ENCODE measurements around the gene SFXN5.
"Not testable (repeated sequence)": the region's sequence is repeated elsewhere in the genome, so short reads cannot be mapped to it uniquely, and the experiment has no call there.

Gene SFXN5, protein sequence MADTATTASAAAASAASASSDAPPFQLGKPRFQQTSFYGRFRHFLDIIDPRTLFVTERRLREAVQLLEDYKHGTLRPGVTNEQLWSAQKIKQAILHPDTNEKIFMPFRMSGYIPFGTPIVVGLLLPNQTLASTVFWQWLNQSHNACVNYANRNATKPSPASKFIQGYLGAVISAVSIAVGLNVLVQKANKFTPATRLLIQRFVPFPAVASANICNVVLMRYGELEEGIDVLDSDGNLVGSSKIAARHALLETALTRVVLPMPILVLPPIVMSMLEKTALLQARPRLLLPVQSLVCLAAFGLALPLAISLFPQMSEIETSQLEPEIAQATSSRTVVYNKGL

DNA sequence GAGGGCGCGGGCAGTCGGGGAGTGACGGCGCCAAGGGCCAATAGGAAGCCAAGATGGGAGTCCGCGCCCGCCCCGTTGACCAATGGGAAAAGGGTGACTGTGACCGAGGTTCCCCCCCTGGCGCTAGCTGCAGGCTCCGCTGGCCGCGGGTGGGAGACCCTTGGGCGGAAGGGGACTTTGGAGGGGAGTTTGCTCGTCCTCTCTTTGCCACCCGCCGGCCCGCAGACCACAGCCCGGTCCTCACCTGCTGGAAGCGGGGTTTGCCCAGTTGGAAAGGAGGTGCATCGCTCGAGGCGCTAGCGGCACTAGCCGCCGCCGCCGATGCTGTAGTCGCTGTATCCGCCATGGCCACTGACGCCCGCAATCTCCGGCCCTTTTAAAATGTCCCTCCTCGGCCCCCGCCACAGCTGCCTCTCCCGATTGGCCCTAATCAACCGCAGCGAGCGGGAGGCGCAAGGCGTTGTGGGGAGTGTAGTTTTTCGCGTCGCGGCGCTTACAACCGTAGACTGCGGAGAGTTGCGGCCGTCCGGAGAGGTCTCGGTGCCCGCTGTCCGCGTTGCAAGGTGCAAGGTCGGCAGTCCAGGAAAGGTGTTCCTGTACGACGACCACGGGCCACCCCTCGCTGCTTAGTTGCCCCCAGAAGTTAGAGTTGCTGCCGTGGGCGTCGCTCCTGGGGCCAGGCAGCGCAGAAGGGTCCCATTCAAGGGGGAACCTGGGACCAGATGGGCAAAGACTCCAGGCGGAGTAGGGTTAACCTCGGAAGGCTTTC, at the start of gene SFXN5:
TSS of gene SFXN5 (minus strand) at position 353 of the 769 bp plus-strand sequence. CDS start at position 346, 7 bp downstream.
- peak; percentile 87 to 94 for DNase-seq

DNA sequence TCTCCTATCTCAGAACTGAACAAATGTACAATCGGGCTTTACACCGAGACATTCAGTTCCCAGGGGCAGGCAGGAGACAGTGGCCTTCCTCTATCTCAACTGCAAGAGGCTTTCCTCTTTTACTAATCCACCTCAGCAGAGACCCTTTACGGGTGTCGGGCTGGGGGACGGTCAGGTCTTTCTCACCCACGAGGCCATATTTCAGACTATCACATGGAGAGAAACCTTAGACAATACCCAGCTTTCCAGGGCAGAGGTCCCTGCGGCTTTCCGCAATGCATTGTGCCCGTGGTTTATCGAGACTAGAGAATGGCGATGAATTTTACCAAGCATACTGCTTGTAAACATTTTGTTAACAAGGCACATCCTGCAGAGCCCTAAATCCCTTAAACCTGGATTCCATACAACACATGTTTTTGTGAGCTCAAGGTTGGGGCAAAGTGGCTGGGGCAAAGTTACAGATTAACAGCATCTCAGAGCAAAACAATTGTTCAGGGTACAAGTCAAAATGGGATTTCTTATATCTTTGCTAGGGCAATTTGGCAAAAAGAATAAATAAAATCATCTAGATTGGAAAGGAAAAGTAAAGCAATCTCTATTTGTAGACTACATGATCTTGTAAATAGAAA, 48.2 kb upstream of the SFXN5 start:
- not testable (repeated sequence) for DNase-seq

DNA sequence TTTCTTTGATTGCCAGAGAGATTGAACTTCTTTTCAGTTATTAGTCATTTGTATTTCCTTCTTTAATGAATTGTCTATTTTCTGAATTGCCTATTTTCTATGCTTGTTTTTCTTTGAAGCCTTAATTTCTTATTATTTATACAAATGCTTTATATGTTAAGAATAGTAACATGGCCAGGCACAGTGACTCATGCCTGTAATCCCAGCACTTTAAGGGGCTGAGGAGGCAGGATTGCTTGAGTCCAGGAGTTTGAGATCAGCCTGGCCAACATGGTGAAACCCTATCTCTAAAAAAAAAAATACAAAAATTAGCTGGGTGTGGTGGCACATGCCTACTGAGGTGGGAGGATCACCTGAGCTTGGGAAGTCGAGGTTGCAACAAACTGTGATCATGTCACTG, 45.9 kb upstream of the SFXN5 start:
- no peak for DNase-seq

DNA sequence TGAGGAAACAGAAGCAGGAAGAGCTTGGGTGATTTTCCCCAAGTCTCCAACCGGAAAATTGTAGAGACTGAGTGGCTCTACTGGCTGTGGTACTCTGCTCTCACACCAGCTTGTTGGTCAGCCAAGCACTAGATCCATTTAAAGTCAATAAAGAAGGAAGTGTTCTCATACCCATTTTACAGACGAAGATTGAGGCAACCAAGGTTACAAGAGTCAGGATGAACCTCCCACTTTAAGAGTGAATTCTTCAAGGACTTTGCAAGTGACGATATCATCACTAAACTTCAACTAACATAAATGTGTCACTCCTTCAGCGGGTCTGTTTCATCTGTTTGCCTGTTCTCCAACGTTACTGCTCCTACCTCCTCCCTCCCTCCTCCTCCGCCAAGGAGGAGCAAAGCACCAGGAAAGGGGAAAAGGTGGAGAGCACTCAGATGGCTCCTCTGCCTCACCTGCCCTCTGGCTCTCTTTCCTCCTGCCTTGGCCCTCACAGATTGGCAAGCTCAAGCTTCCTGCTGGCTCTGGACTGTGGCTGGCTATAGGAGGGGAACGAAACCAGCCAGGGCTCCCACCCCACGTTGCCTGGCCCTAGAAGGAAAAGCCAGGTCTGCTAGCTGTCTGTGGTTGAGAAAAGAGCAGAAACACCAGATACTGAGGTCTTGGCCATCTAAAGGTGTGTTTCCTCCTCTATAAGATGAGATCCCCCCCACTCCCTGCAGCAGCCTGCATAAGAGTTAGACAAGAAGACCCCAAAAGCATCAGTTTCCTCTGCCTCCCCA, 44.9 kb upstream of the SFXN5 start:
- no peak for DNase-seq

DNA sequence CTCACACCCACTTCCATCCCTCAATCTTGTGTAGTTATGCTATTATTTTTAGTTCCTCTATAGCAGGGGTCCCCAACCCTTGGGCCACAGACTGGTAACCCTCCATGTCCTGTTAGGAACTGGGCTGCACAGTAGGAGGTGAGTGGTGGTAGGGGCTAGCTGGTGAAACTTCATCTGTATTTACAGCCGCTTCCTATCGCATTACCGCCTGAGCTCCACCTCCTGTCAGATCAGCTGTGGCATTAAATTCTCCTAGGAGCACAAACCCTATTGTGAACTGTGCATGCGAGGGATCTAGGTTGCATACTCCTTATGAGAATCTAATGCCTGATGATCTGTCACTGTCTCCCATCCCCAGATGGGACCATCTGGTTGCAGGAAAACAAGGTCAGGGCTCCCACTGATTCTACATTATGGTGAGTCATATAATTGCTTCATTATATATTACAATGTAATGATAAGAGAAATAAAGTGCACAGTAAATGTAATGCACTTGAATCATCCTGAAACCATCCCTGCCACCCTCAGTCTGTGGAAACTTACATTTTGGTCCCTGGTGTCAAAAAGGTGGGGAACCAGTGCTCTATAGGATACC, 42.9 kb upstream of the SFXN5 start:
- DNase-seq: no peak

DNA sequence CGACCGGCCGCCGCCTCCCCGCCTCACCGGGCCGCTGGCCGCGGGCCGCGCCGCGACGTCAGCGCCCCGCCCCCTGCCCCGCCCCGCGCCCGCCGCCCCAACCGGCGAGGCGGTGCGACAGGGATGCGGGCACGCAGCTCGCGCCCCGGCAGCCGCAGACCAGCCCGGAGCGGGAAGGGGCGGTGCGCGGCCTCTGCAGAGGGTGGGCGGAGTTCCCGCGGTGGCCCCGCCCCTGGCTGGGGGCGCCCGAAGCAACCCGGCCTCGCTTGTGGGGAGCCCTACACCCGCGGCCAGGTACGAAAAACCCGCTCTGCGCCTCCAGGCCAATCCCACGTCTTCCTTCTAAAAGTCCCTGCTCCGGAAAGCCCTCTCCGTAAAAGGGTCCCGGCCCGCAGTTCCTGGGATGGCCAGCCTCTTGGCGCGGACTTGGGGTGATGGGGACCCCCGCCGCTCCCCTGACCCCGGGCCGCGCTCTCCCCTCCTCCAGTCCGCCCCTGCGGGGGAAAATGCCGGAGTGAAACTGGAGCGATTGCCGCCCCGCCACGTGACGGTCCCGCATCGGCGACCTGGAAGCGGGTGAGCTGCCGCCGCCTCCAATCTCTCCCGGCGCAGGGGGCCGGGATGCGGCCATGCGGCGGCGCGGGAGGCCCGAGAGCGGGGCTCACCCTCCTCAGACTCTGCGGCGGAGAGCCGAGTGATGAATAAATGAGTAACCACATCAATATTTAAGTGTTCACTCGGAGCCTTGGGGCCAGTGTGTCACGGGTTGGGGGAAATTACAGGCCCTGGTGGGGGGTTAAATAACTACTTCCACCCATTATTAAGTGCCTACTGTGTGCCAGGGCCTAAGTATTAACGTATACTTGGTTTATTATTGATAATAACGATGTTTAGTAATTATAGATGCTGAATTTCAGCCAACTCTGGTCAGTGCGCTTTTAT, 41.7 kb upstream of the SFXN5 start, which contains the start of gene RAB11FIP5:
TSS of gene RAB11FIP5 (minus strand) at position 36 of the 942 bp plus-strand sequence. CDS start 171 bp downstream, outside the sequence.
- peak; percentile 68 to 75 for DNase-seq

DNA sequence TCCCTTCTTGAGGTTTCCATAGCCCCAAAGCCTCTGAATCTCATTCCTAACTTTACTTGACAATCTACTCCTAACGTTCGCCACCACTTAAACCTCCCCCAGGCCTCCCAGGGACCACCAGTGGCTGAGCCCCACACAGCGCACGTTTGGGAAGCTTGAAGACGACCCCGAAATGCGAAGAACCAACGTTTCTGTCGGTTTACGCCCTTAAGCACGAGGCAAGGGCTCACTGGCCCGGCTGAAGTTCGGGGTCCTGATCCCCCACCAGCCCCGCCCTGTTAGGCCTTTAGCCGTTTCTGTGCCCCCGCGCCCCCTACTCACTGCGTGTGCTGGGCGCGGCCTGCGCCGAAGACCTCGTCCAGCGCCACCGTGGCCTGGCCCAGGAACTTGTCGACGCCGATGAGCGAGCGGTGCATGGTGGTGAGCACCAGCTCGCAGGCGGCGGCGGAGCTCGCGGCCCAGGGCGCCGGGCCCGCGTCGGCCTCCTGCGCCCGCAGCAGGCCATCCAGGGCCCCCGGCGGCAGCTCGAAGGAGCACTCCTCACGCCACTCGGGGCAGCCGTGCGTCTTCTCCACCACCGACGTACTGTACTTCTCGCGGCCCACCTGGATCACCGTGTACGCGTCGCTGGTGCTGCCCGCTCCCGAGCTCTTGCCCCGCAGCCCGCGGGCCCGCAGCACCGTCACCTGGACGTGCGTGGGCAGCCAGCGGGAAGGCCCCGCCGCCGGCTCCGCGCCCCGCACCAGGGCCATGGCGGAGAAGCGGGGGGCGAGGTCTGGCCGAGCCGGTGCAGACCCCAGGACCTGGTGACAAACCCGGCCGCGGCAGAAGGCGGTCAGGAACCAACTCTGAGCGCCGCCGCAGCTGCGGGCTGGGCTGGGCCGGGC, 40.8 kb upstream of the SFXN5 start:
- DNase-seq: peak in 1 of 2 experiments; percentile 31

DNA sequence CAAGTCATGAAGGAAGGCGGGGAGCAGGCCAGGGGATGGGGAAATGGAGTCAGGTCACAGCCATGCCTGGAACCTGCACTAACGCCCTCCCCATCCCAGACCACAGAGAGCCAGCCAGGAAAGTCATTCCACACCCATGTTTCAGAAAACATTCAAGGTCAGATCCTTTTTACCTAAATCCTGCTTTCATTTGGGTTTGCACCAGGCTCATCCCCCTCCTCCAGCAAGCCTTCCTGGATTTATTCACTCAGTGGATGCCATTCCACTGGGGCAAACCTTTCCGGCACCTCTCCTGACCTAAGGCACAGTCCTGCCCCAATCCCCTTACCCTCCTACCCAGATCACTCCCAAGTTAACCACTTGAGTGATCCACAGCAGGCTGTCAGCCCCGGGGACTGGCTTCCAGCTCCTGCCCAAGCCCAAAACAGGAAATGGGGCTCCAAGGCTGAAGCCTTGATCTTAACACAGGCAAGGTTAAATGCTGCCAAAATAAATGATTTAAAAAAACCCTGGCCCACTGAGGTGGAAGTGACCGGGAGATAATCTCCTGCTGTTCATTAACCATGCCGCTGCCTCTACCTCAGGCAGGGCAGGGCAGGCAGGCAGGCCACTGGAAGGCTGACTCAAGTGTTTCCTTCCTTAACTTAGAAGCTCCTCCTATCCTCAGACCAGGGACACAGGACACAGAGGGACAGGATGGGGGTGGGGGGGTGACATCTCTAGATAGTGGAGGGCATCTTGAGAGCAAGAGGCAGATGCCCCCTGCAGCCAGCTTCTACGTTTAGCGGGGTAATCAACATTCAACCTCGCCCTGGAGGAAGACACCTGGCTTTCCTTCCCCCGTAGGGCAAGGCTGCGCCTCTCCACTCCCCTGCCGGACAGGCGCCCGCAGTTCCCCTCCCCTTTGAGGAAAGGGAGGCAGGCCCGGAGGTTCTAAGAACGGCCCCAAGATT, 39.8 kb upstream of the SFXN5 start:
- DNase-seq: no peak

DNA sequence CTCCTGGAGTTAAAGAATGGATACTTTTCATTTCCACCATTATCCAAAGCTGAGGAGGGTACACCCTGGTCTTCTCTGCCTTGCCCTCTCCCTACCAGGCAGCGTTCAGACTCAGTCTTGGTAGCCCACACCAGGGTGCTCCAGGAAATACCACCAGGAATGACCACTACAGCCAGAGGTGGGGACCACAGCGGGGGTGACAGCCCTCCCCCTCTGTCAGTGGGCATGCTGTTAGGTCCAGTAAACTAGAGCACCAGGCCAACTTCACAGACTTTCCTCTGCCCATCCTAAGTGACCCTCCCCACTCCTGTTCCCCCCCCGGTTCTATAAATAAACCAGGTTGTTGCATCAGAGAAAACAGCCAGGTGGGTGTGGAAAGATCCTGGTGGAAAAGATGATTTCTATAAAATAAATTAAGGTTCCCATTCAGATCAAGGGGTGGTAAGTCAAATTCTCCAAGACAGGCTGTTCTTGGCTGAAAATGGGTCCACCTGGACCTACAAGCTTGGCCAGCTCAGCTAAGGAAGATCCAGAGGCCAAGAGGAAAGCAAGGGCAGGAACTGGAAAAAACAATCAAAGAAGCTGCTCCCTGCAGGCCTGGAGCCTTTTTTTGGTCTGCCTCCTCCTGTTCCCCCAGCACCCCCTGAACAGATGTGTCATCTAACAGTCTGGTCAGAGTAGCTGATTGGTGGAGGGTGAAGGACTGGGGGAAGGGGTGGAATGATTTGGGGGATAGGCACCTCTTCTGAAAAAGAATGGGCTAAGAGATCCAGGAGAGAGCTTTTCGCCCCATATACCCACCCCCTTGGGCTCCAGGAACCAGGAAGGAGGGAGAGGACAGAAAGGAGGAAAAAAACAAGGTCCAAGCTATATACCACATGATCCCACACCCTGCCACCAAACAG, 38.9 kb upstream of the SFXN5 start:
- no peak for DNase-seq

DNA sequence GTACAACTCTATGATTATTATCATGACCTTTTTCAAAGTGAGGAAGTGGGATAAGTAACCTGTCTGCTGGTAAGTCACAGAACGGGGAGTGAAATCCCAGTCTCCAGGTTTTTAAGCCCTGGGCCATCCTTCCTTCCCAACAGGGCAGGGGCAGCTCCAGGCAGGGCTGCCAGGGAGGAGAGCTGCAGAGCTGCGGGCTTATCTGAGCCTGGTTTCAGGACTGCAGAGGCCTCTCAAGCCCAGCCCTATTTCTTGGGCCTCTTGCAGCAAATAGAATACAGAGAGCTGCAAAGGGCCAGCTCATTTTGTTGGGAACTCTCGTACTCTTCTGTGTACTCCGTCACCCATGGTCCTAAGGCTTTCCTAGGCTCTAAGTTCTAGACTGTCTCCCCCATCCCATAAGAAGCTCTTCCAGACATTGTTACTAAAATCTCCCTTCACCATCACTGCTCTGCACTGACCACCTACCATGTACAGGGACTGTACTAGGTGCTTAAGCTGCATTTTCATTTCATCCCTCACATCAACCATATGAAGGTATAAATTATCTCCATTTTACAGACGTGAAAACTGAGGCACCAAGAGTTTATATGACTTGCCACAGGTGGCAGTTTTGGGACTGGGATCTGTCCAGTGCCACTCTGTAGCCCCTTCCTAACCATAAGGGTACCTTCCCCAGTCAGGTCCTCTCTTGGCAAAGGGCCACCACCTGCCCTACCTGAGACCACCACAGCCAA, 38.1 kb upstream of the SFXN5 start:
- DNase-seq: no peak

DNA sequence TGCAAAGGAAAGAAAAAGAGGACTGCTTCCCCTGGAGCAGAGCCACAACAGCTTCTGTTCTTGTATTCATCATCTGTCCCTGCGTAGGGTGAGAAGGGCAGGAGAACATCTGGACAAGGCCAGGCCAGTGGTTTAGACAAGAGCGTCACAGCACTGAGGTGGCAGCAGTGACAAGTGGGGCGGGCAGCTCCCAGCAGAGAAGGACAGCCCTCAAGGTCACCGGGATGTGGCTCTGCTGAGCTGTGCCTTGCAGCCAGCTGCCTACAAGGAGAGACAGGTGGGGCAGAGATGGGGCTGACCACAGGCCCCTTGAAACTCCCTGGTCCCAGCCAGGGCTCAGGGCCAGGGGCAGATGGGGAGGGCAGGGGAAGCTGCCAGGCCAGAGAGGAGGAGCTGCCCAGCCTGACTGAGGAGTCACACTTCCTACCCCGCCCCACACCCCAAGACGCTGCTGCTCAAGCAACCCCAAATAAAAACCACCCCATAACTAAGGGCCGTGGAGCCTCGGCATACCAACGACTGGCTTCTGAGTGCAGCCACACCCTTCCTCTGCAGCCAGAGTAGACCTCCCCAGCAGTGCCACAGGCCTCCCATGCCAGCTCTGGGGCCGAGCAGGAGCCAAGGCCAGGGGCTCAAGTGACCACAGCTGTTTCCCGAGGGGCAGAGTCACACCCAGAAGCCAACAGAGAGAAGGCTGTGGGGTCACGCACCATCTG, 35.9 kb upstream of the SFXN5 start:
- no peak for DNase-seq

DNA sequence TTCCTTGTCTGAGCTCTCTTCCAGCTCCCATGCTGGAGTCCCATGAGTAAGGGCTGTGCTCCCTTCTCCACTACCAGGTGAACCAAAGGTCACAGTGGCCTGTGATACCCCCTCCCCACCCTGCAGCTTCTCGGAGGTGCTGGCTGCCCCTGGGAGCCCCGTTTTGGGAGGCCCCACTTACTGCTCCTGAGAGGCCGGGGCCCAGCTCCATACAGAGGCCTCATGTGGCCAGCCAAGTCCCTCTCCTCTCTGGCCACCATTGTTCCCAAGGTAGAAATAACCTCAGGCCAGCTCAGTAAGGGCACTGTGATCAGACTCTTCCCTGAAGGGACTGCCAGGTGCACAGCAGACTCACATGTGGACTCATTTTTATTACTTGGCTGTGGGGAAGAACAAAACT, 35.3 kb upstream of the SFXN5 start:
- no peak for DNase-seq

DNA sequence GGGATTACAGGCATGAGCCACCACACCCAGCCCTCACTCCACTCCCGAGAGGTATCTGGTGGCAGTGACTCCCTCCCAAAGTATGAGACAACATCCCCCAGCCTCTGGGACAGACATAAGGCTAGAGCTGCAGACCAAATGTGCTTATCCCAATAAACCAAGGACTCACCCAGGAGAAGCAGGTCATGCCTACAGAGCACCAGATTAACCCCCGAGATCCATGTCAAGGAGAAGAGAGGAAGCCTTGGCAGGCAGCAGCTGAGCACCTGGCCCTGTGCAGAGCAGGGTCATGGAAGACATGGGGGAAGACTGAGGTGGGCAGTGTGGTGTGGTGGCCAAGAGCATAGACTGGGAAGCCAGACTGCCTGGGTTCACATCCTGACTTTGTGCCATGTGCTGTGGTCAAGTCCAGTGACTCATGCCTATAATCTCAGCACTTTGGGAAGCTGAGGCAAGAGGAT, 34.0 kb upstream of the SFXN5 start:
- no peak for DNase-seq

DNA sequence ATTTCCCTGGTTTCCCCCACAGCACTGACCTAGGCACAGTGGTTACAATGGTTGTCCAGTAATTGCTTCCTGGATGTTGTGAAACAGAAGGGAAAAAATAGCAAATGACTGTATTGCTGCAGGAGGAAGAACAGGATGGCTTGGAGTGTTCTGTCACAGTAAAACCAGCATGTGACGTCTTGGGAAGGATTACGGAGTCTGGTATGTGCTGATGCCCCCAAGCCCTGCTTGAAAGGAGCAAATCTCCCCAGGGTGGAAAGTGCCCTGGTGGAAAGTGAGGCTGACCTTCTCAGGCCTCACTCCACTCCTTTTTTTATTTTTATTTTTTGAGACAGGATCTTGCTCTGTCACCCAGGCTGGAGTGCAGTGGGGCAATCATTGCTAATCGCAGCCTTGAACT, 33.4 kb upstream of the SFXN5 start:
- DNase-seq: no peak

DNA sequence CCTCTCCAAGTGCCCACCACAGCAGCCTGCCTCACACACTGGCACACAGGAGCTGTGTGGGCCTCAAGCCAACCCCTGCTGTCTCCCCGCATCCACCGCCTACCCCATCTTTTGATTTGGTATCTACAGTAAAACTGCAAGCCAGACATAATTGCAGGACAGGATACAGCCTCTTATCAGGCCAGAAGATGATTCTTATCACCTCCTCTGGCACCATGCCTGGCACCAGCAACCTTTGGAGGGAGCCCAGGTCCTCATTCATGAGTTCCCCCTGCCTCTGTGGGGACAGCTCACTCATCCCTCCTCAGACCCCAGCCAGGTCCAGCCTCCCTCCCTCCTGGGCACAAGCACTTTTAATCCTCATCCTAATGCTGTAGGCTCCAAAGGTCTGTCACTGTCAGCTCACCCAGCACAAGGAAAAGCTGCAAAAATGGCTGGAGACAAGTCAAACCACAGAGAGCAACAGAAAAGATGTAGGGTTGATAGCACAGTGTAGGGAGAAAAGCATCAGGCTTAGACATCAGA, 31.6 kb upstream of the SFXN5 start:
- no peak for DNase-seq

DNA sequence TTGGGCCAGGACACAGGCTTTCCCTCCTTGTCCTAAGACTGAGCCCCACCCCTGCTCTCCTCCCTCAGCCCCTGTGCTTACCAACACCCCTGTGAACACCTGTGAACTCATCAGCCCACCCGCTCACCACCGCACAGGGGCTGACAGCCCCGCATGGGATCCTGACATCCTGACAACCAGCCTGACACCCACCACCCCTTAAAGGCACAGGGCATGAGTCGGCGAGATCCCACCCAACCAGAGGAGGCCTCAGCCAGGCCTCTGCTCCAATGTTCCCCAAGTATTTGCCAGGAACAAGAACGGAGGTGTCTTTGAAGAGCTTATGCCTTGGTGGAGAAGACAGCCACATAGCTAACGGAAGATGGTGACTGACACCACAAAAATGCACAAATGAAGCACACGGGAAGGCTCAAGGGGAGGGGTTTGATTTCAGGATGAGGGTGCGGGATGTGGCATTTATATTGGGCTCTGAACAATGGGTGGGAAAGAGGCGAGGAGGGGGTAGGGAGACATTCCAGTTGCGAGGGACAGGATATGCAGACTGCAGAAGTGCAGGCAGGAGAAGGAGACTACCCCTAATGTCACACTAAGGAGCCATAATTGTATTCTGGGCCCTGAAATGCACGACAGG, 30.2 kb upstream of the SFXN5 start:
- no peak for DNase-seq
